Measurements from ENCODE around the gene AOX1.

GRCh38 chr2:200677171-200677570 lies 91.4 kb downstream of the AOX1 start:
- TF ChIP-seq POLR2A (IDR thresholded peaks at IDR 0.05) (no peak), CTCF (IDR thresholded peaks at IDR 0.05) (no peak)

All from thyroid gland (tissue), 4 donors.